Neural crest cell (in vitro differentiated cells): Measurements from ENCODE around the gene MINDY3. TPM values are rescaled to one million over a fixed set of nuclear protein-coding genes. Genes with fewer than 3 reads are reported as not detected.
A peak's percentile ranks its signal among the peaks of the same experiment; 100 is the strongest.

ENCODE experiments used
- DNase-seq: peaks from one replicate; pipeline ENCODE4 v3.0.0; 2021; ENCODE audit warnings: low read depth, mixed read lengths, low spot score
- H3K27ac Mint-ChIP-seq: one replicate; pipeline ENCODE4 v1.8.0; 2021; ENCODE audit warnings: mild to moderate bottlenecking, mixed read lengths; ENCODE audit not compliant: unreplicated experiment
- H3K27me3 Mint-ChIP-seq: 2 replicates; pipeline ENCODE4 v1.8.0; 2021; ENCODE audit warnings: low read depth, mild to moderate bottlenecking, mixed read lengths
- H3K36me3 Mint-ChIP-seq: 2 replicates; pipeline ENCODE4 v1.8.0; 2021; ENCODE audit warnings: low read depth, mild to moderate bottlenecking, mixed read lengths
- H3K4me1 Mint-ChIP-seq: 2 replicates; pipeline ENCODE4 v1.8.0; 2021; ENCODE audit warnings: mixed read lengths
- H3K4me3 Mint-ChIP-seq: one replicate; pipeline ENCODE4 v1.8.0; 2021; ENCODE audit warnings: mild to moderate bottlenecking, mixed read lengths
- H3K9me3 Mint-ChIP-seq: 2 replicates; pipeline ENCODE4 v1.8.0; 2021; ENCODE audit warnings: mixed read lengths
- CTCF ChIP-seq: fragments of 200-600 bp; sonication (generic); conservative IDR thresholded peaks from 2 replicates; pipeline ENCODE4 v1.5.0; 2021; ENCODE audit warnings: antibody characterized with exemption, mild to moderate bottlenecking
- total RNA-seq: library from RNA; stranded (reverse); gene quantifications from 2 replicates; pipeline ENCODE4 v1.2.1, GENCODE V29; 2021

Gene MINDY3
- total RNA-seq, 1 donor from 2014 or later = 22.9 TPM

DNA sequence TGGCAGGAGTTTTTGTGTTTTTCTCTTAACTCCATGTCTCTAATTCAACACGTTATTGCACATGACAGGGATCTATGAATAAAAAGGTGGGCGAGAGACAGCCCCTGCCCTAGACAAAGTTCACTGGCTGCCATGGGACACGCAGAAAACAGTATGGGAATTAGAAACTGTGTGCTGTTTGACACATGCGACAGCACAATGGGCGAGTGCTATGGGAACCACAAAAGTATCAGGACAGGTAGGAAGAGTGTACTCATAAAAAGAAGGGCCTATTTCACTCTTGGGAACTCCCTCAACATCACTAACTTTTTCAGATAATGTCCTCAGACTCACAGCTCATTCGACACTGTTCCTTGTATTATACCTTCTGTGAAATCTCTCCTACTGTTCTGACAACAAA, 45.7 kb downstream of the MINDY3 start:
- Mint-ChIP-seq H3K4me1 (peaks cover 9% of the 10 kb centered on the region), H3K4me3 (no peak overlapping the region), H3K27ac (no peak overlapping the region), H3K9me3 (no peaks in the 10 kb centered on the region), H3K27me3 (no peaks in the 10 kb centered on the region), H3K36me3 (peaks cover 13% of the 10 kb centered on the region)
- DNase-seq = no peak
- no peak for TF ChIP-seq CTCF

DNA sequence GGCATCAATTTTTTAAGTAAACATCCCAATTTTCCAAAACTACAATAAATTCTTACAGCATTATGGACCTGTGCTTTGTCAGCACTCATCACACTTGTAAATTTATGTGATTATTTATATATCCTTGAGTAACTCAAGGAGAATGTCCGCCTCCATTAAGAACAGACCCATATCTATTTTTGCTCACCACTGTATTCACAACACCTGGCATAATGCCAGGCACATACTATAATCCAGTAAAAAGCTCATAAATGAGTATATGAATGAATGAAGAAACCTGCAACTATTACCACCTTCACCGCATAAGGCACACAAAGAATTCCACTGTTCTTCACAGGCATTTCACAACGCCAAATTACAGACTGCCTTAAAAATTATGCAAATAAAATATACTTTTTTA, 46.9 kb downstream of the MINDY3 start:
- H3K4me3 Mint-ChIP-seq = no peak overlapping the region
- peaks cover 9% of the 10 kb centered on the region for H3K36me3 Mint-ChIP-seq
- peaks cover 19% of the 10 kb centered on the region for H3K4me1 Mint-ChIP-seq
- H3K9me3 Mint-ChIP-seq = no peaks in the 10 kb centered on the region
- DNase-seq = no peak
- TF ChIP-seq CTCF = no peak
- H3K27me3 Mint-ChIP-seq = no peaks in the 10 kb centered on the region
- no peak overlapping the region for H3K27ac Mint-ChIP-seq

- Mint-ChIP-seq H3K36me3 (peaks cover 3% of the 10 kb centered on the region), H3K27ac (peak overlapping the region; percentile 30), H3K27me3 (no peaks in the 10 kb centered on the region), H3K4me1 (peaks cover 29% of the 10 kb centered on the region), H3K4me3 (peak overlapping the region; percentile 1), H3K9me3 (no peaks in the 10 kb centered on the region)
- no peak for DNase-seq
- TF ChIP-seq CTCF = no peak
These were observed 50.9 kb downstream of the MINDY3 start for GRCh38 chr10:15809450-15809849.

DNA sequence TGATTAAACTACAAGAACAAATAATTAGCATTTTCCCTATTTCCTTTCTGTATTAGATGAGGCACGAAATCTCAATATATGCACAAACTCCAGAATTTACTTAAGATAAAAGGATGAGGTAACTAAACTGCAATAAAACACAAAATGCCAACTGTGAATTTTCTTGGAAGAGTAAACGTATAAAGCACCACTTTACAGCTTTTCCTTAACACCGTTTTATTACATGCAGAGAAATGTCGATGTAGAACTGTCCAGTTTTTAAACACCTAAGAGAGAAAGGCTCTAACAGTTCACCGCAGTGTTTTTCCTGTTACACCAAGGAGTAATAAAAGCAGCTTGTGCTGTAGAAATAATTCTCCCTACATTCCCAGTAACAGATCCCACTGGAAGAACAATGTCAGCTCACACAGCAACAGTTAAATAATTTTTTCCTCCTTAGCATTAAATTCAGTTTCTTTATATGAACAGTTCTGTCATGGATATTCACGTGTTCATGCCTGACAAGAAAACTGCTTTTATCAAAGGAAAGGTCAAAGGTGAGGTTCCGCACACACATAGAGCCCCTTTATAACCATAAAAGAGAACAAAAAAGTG, 52.0 kb downstream of the MINDY3 start:
- no peak for DNase-seq
- peaks cover 29% of the 10 kb centered on the region for H3K4me1 Mint-ChIP-seq
- no peak overlapping the region for H3K27ac Mint-ChIP-seq
- TF ChIP-seq CTCF = no peak
- no peaks in the 10 kb centered on the region for H3K27me3 Mint-ChIP-seq
- H3K4me3 Mint-ChIP-seq = no peak overlapping the region
- no peaks in the 10 kb centered on the region for H3K9me3 Mint-ChIP-seq
- H3K36me3 Mint-ChIP-seq = peaks cover 3% of the 10 kb centered on the region

DNA sequence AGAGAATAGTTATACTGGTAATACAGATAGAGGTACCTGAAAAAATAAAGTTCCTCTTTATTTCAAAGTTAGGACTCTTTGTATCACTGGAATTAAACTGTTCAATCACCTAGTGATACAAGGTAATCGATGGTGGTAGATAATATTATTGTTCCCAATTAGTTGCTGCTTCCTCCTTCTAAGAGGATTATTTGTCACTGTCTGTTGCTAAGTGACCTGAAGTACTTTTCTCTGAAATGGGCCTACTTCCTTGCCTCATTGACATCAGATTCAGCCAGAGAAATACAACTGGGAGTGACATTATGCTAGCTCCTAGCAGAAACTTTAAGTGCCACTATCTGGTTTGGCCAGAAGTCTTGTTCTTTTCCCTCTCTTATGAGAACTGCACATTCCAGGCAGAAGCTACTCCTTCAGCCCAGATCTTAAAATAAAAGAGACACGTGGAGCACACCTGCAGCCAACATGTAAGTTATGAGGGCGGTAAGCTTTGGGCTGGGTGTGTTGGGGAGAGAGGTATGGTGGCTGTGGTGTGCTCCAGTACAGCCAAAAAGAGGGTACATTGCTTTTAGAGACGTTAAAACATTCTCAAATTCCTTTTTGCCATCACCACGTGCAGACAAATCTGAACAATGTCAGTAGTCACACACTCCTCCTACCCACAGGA, 54.8 kb downstream of the MINDY3 start:
- Mint-ChIP-seq H3K4me3 (no peak overlapping the region), H3K4me1 (peaks cover 28% of the 10 kb centered on the region), H3K27ac (no peak overlapping the region), H3K36me3 (peaks cover 16% of the 10 kb centered on the region), H3K27me3 (no peaks in the 10 kb centered on the region), H3K9me3 (peaks cover under 1% of the 10 kb centered on the region)
- TF ChIP-seq CTCF = no peak
- no peak for DNase-seq
